ENCODE results near the gene GNL2. TPM values are rescaled to one million over a fixed set of nuclear protein-coding genes. Genes with fewer than 3 reads are reported as not detected.

GNL2 gene
- total and polyA plus RNA-seq, 9 of the 15 experiments (the other 6 are each of a cell fraction or from before 2014, with no cell fraction given): 156 to 371 (median 263) TPM

GRCh38 chr1:37556712-37557196 lies 39.0 kb downstream of the GNL2 start, which contains the start of gene DNALI1 (continued):
- no peak for TF ChIP-seq XRCC3 (IDR thresholded peaks at IDR 0.05)
- TF ChIP-seq ELF1 (tag; IDR thresholded peaks at IDR 0.05): no peak
- TF ChIP-seq TFE3 (CRISPR knock-in tag; IDR thresholded peaks at IDR 0.05): no peak
- TF ChIP-seq ELF2 (CRISPR knock-in tag; IDR thresholded peaks at IDR 0.05): no peak
- 0 out of 4 replicates have a peak, but pooled peaks of 1 of the 2 experiments have one; percentile 30 for TF ChIP-seq MAZ (CRISPR knock-in tag; conservative IDR thresholded peaks at IDR 0.05 in 1 of 2, IDR thresholded peaks at IDR 0.05 in 1 of 2)
- TF ChIP-seq E4F1 (CRISPR knock-in tag; IDR thresholded peaks at IDR 0.05; ENCODE audit: borderline replicate concordance): no peak
- no peak for TF ChIP-seq CBX2 (IDR thresholded peaks at IDR 0.05; ENCODE audit: insufficient read depth, low read length, poor library complexity, severe bottlenecking)
- no peak for TF ChIP-seq ZNF197 (CRISPR knock-in tag; IDR thresholded peaks at IDR 0.05; ENCODE audit: low read depth)
- 0 out of 2 replicates have a peak, but pooled peaks have one; percentile 16 for TF ChIP-seq EP400 (IDR thresholded peaks at IDR 0.05)
- TF ChIP-seq VEZF1 (CRISPR knock-in tag; IDR thresholded peaks at IDR 0.05): peak; percentile 96
- TF ChIP-seq ELK3 (CRISPR knock-in tag; IDR thresholded peaks at IDR 0.05): no peak
- TF ChIP-seq L3MBTL2 (IDR thresholded peaks at IDR 0.05): peak; percentile 43; the same call in 1 of the 2 replicates
- TF ChIP-seq ZZZ3 (IDR thresholded peaks at IDR 0.05): no peak
- 0 out of 2 replicates have a peak, but pooled peaks have one; percentile 15 for TF ChIP-seq GTF2F1 (IDR thresholded peaks at IDR 0.05; ENCODE audit: low read depth, low read length)
- TF ChIP-seq ZFP91 (CRISPR knock-in tag; IDR thresholded peaks at IDR 0.05): no peak
- TF ChIP-seq NFIC (IDR thresholded peaks at IDR 0.05): no peak
- no peak for TF ChIP-seq JUND (IDR thresholded peaks at IDR 0.05; ENCODE audit: borderline replicate concordance, low read depth, low read length)
- TF ChIP-seq JUND (tag; IDR thresholded peaks at IDR 0.05; ENCODE audit: borderline replicate concordance, low read depth, low read length): no peak; the same call in 2 of the 3 replicates
- peak; percentile 22; the same call in 1 of the 2 replicates for TF ChIP-seq PHF8 (IDR thresholded peaks at IDR 0.05; ENCODE audit: borderline replicate concordance, low read length)
- TF ChIP-seq MTA3 (IDR thresholded peaks at IDR 0.05; ENCODE audit: borderline replicate concordance): no peak
